OCI-LY3 (cell line): ENCODE results near the gene PIGC.

ENCODE experiments used
- H2AFZ ChIP-seq: fragments of 200-600, 300-600 bp; shearing (Covaris generic); 2 replicates; pipeline ENCODE4 v1.6.0; 2014; ENCODE audit warnings: antibody characterized with exemption, low read depth, low read length
- H3K27ac ChIP-seq: fragments of 200-600, 300-600 bp; sonication (generic); 2 replicates; pipeline ENCODE4 v1.5.1; 2014; ENCODE audit warnings: mild to moderate bottlenecking, low read length, moderate library complexity, mixed read lengths
- H3K27me3 ChIP-seq: fragments of 200-600, 300-600 bp; sonication (generic); 2 replicates; pipeline ENCODE4 v1.6.1; 2014; ENCODE audit warnings: low read depth, low read length, mixed read lengths
- H3K36me3 ChIP-seq: fragments of 200-600, 300-600 bp; sonication (generic); replicated peaks from 2 replicates; pipeline ENCODE3; 2014; ENCODE audit warnings: low read depth, low read length, mixed read lengths
- H3K4me1 ChIP-seq: fragments of 300-600, 200-600 bp; sonication (generic); 2 replicates; pipeline ENCODE4 v1.6.1; 2014; ENCODE audit warnings: low read length, mixed read lengths
- H3K4me2 ChIP-seq: fragments of 200-600, 300-600 bp; sonication (generic); 2 replicates; pipeline ENCODE4 v1.6.1; 2014; ENCODE audit warnings: low read length, mixed read lengths
- H3K4me3 ChIP-seq: fragments of 300-600, 200-600 bp; sonication (generic); 2 replicates; pipeline ENCODE4 v1.5.1; 2014; ENCODE audit warnings: antibody characterized with exemption, mild to moderate bottlenecking, low read length, moderate library complexity
- H3K79me2 ChIP-seq: fragments of 300-600, 200-600 bp; shearing (Covaris generic); 2 replicates; pipeline ENCODE4 v1.6.1; 2014; ENCODE audit warnings: mild to moderate bottlenecking, low read length, mixed read lengths
- H3K9ac ChIP-seq: fragments of 300-600, 200-600 bp; shearing (Covaris generic); 2 replicates; pipeline ENCODE4 v1.6.0; 2014; ENCODE audit warnings: mild to moderate bottlenecking, low read length, moderate library complexity
- H3K9me3 ChIP-seq: fragments of 200-600, 300-600 bp; shearing (Covaris generic); 2 replicates; pipeline ENCODE4 v1.6.1; 2014; ENCODE audit warnings: low read length, mixed read lengths; ENCODE audit not compliant: insufficient read depth
- H4K20me1 ChIP-seq: fragments of 200-600, 300-600 bp; sonication (generic); 2 replicates; pipeline ENCODE4 v1.6.1; 2016; ENCODE audit warnings: low read length, mixed read lengths; ENCODE audit not compliant: insufficient read depth
- EZH2phosphoT487 ChIP-seq: fragments of 200-600 bp; shearing (Covaris generic); IDR thresholded peaks from 2 replicates; pipeline ENCODE4 v1.6.1; 2018; ENCODE audit warnings: antibody characterized with exemption, mixed run types, low read depth
- TF ChIP-seq, protein P1 (sequence below): fragments of 200-600, 300-600 bp; sonication (generic); IDR thresholded peaks from 2 replicates; pipeline ENCODE4 v1.5.1; 2014; ENCODE audit warnings: antibody characterized with exemption, low read length, low read depth

The PIGC gene

DNA sequence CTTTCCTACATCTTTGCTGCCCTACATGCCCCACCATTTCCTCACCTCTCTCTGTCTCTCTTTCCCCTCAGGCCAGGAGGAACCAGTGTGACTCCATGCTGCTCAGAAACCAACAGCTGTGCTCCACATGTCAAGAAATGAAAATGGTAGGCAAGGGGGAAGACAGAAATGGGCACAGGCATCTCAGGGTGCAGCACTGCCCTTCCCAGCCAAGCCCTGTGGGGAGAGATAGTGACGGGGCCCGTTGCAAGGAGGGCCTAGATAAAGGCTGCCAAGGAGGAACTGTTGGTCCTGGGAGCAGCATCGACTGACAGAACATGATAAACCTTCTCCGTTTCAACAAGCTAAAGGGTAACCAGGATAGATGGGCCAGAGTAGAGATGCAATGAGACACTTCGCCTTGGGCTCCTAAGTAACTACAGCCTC is 12.5 kb upstream of the PIGC start:
- no peaks in the 10 kb centered on the region for H3K79me2 ChIP-seq
- no peaks in the 10 kb centered on the region for H3K4me1 ChIP-seq
- TF ChIP-seq EZH2phosphoT487, result no peak
- TF ChIP-seq, protein P1, sequence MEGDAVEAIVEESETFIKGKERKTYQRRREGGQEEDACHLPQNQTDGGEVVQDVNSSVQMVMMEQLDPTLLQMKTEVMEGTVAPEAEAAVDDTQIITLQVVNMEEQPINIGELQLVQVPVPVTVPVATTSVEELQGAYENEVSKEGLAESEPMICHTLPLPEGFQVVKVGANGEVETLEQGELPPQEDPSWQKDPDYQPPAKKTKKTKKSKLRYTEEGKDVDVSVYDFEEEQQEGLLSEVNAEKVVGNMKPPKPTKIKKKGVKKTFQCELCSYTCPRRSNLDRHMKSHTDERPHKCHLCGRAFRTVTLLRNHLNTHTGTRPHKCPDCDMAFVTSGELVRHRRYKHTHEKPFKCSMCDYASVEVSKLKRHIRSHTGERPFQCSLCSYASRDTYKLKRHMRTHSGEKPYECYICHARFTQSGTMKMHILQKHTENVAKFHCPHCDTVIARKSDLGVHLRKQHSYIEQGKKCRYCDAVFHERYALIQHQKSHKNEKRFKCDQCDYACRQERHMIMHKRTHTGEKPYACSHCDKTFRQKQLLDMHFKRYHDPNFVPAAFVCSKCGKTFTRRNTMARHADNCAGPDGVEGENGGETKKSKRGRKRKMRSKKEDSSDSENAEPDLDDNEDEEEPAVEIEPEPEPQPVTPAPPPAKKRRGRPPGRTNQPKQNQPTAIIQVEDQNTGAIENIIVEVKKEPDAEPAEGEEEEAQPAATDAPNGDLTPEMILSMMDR, result no peak
- H3K4me2 ChIP-seq, result no peak overlapping the region
- no peaks in the 10 kb centered on the region for H3K36me3 ChIP-seq
- H4K20me1 ChIP-seq, result no peaks in the 10 kb centered on the region
- H3K9me3 ChIP-seq, result no peaks in the 10 kb centered on the region
- no peak overlapping the region for H3K9ac ChIP-seq
- no peak overlapping the region for H3K27ac ChIP-seq
- no peak overlapping the region for H3K4me3 ChIP-seq
- peaks cover 7% of the 10 kb centered on the region; the same call in 1 of the 2 replicates for H3K27me3 ChIP-seq
- no peak overlapping the region for H2AFZ ChIP-seq

DNA sequence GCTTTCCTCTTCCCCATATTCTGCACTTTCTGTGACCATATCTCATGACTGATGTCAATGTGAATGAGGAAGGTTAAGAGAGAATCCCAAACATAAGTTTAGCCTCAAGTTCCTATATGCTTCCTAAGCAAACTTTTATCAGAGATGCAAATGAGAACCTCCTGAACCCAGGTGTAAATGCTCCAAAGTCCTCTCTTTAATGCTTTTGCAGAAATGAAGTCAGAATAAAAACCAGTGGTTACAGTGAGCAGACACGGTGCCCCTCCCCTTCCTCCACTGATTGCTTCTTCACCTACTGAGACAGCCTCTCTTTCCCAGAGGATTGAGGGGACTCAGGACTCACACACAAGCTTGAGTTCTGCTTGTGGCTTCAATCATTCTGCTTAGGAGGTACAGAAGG is 11.6 kb upstream of the PIGC start:
- H3K4me2 ChIP-seq, result no peak overlapping the region
- no peaks in the 10 kb centered on the region for H3K9me3 ChIP-seq
- H3K27me3 ChIP-seq, result peaks cover 7% of the 10 kb centered on the region; the same call in 1 of the 2 replicates
- H3K36me3 ChIP-seq, result no peaks in the 10 kb centered on the region
- H3K4me1 ChIP-seq, result peaks cover 8% of the 10 kb centered on the region
- no peaks in the 10 kb centered on the region for H3K79me2 ChIP-seq
- no peak overlapping the region for H3K27ac ChIP-seq
- no peak overlapping the region for H2AFZ ChIP-seq
- H3K9ac ChIP-seq, result no peak overlapping the region
- H4K20me1 ChIP-seq, result no peaks in the 10 kb centered on the region
- H3K4me3 ChIP-seq, result no peak overlapping the region
- TF ChIP-seq, protein P1, result no peak

DNA sequence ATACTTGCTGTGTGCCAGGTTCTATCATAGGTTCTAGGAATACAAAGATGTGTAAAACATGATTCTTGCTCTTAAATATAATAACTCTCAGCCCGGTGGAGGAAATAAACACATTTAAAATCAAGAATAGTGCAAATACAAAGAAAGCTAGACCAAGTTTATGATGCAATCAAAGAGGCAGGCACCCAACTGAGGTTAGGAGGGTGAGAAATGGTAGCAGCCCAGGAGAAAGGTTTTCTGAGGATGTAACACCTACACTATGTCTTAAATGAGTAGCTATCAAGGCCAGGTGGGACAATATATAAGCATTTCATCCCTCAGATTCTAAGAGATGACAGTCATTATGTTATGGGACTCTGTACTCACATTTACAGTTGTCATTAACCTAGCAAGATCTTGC is 9.7 kb upstream of the PIGC start:
- Histone ChIP-seq H3K9ac (no peak overlapping the region), H4K20me1 (no peaks in the 10 kb centered on the region), H3K9me3 (no peaks in the 10 kb centered on the region), H3K4me3 (no peak overlapping the region), H3K36me3 (no peaks in the 10 kb centered on the region), H3K4me2 (no peak overlapping the region), H3K4me1 (peaks cover 26% of the 10 kb centered on the region), H3K27ac (no peak overlapping the region), H3K27me3 (no peaks in the 10 kb centered on the region), H3K79me2 (no peaks in the 10 kb centered on the region), H2AFZ (no peak overlapping the region)
- TF ChIP-seq, protein P1, result no peak
- no peak for TF ChIP-seq EZH2phosphoT487

- Histone ChIP-seq H3K36me3 (no peaks in the 10 kb centered on the region), H3K9me3 (no peaks in the 10 kb centered on the region), H2AFZ (no peak overlapping the region), H3K79me2 (no peaks in the 10 kb centered on the region), H3K27ac (no peak overlapping the region), H3K27me3 (no peaks in the 10 kb centered on the region), H3K4me2 (no peak overlapping the region), H3K9ac (no peak overlapping the region), H3K4me3 (no peak overlapping the region), H3K4me1 (peaks cover 27% of the 10 kb centered on the region), H4K20me1 (no peaks in the 10 kb centered on the region)
- no peak for TF ChIP-seq EZH2phosphoT487
- TF ChIP-seq, protein P1, result no peak
Observed at GRCh38 chr1:172453153-172453545, 9.3 kb upstream of the PIGC start.
